Measurements from ENCODE around the gene TNFRSF8.

TNFRSF8 gene

DNA sequence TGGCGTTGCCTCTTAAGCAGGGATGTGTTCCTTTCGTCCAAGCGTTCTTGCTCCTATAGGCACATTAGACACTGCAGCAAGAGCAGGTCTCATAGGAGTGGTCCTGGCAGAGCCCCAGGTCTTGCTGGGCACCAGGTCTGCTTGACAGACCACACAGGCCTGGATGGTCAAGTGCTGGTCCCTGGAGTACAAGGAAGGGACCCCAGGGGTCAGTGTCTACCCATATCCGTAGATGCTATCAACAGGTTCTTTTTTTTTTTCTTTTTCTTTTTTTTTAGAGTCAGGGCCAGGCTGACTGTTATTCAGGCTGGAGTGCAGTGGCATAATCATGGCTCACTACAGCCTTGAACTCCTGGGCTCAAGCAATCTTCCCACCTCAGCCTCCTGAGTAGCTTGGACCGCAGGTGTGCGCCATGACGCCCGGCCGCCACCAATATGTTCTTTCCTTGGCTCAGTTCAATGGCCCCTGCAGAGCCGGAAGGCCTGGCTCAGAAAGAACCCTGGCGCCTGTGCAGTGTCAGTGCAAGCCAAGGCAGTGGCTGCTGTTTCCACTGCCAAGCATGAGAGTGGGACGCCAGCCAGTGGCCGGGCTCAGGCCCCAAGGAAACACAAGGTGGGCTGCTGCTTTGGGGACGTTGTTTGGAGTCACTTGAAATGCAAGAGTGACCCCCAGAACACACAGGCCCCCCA is 10.0 kb upstream of the TNFRSF8 start:
- Mint-ChIP-seq H3K9me3 (no peaks in the 10 kb centered on the region), H3K27me3 (ENCODE audit: low read depth, poor library complexity) (peaks cover 6% of the 10 kb centered on the region), H3K4me3 (peak overlapping the region; percentile 12), H3K4me1 (peaks cover 33% of the 10 kb centered on the region), H3K36me3 (ENCODE audit: low read depth) (no peaks in the 10 kb centered on the region), H3K27ac (peak overlapping the region; percentile 90)
- TF ChIP-seq, protein P1, sequence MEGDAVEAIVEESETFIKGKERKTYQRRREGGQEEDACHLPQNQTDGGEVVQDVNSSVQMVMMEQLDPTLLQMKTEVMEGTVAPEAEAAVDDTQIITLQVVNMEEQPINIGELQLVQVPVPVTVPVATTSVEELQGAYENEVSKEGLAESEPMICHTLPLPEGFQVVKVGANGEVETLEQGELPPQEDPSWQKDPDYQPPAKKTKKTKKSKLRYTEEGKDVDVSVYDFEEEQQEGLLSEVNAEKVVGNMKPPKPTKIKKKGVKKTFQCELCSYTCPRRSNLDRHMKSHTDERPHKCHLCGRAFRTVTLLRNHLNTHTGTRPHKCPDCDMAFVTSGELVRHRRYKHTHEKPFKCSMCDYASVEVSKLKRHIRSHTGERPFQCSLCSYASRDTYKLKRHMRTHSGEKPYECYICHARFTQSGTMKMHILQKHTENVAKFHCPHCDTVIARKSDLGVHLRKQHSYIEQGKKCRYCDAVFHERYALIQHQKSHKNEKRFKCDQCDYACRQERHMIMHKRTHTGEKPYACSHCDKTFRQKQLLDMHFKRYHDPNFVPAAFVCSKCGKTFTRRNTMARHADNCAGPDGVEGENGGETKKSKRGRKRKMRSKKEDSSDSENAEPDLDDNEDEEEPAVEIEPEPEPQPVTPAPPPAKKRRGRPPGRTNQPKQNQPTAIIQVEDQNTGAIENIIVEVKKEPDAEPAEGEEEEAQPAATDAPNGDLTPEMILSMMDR (IDR thresholded peaks at IDR 0.05) = no peak
- no peak for DNase-seq

GRCh38 chr1:12053752-12054548 is 9.2 kb upstream of the TNFRSF8 start:
- Mint-ChIP-seq H3K27me3 (ENCODE audit: low read depth, poor library complexity) (peaks cover 9% of the 10 kb centered on the region), H3K36me3 (ENCODE audit: low read depth) (no peaks in the 10 kb centered on the region), H3K4me3 (no peak overlapping the region), H3K27ac (peak overlapping the region; percentile 59), H3K4me1 (peaks cover 33% of the 10 kb centered on the region), H3K9me3 (no peaks in the 10 kb centered on the region)
- TF ChIP-seq, protein P1 (IDR thresholded peaks at IDR 0.05) = no peak
- no peak for DNase-seq

GRCh38 chr1:12055259-12055658 is 7.8 kb upstream of the TNFRSF8 start:
- H3K36me3 Mint-ChIP-seq (ENCODE audit: low read depth) = no peaks in the 10 kb centered on the region
- H3K4me1 Mint-ChIP-seq = peaks cover 29% of the 10 kb centered on the region
- H3K27ac Mint-ChIP-seq = no peak overlapping the region
- DNase-seq = no peak
- H3K4me3 Mint-ChIP-seq = no peak overlapping the region
- TF ChIP-seq, protein P1 (IDR thresholded peaks at IDR 0.05) = no peak
- peaks cover 6% of the 10 kb centered on the region for H3K9me3 Mint-ChIP-seq
- peaks cover 19% of the 10 kb centered on the region for H3K27me3 Mint-ChIP-seq (ENCODE audit: low read depth, poor library complexity)

DNA sequence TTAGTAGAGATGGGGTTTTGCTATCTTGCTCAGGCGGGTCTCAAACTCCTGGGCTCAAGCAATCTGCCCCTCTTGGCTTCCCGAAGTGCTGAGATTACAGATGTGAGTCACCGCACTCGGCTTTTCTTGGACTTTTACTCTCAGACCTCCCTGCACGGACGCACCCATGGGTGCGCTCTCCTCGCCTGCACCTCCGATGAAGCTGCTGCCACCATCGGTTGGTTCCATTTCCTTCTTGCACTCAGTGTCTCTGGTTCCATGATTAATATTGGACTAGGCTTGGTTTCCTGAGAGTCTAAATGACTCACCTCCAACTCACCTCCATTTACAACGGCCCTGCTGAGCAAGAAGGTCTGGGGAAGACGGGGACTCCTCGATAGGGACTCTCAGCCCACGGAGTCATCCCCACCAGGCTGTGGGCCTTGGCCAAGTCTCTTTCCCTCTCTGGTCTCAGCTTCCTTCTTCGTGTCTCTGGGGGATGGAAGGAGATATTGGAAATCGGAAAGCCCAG is 6.7 kb upstream of the TNFRSF8 start:
- H3K4me3 Mint-ChIP-seq = no peak overlapping the region
- H3K27ac Mint-ChIP-seq = no peak overlapping the region
- H3K4me1 Mint-ChIP-seq = peaks cover 29% of the 10 kb centered on the region
- peaks cover 13% of the 10 kb centered on the region for H3K9me3 Mint-ChIP-seq
- TF ChIP-seq, protein P1 (IDR thresholded peaks at IDR 0.05) = no peak
- no peak for DNase-seq
- no peaks in the 10 kb centered on the region for H3K36me3 Mint-ChIP-seq (ENCODE audit: low read depth)
- H3K27me3 Mint-ChIP-seq (ENCODE audit: low read depth, poor library complexity) = peaks cover 30% of the 10 kb centered on the region

DNA sequence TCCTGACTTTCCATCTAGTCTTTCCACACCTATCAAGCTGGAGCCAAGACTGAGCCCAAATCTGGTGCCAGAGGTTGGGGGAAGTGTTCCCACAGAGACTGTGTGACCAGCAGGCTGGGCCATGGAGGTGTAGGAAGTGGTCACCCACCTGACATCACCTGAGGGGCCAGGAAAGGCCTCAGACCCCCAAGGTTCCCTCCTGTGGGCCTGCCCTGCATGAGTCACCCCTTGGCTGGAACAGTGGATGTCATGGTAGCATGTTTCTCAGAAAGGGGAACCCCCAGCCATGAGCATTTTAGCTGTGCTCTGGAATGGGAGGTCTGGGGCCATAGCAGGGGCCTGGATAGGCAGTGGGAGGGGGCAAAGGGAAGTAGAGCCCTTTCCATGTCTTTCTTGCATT is 5.7 kb upstream of the TNFRSF8 start:
- Mint-ChIP-seq H3K36me3 (ENCODE audit: low read depth) (no peaks in the 10 kb centered on the region), H3K4me3 (no peak overlapping the region), H3K27me3 (ENCODE audit: low read depth, poor library complexity) (peaks cover 40% of the 10 kb centered on the region), H3K27ac (no peak overlapping the region), H3K4me1 (peaks cover 20% of the 10 kb centered on the region), H3K9me3 (peaks cover 22% of the 10 kb centered on the region)
- no peak for DNase-seq
- TF ChIP-seq, protein P1 (IDR thresholded peaks at IDR 0.05) = no peak
